Activated CD8-positive, alpha-beta memory T cell treated with anti-CD3 and anti-CD28 coated beads for 48 hours (primary cell): Measurements from ENCODE around the gene CAMKMT.

Experiments used
- DNase-seq, 3 experiments: peaks; one replicate each; pipeline ENCODE4 v3.0.0-alpha.2; 2020; ENCODE audit warnings: low read depth in 2 of 3, low spot score in 2 of 3

The CAMKMT gene

DNA sequence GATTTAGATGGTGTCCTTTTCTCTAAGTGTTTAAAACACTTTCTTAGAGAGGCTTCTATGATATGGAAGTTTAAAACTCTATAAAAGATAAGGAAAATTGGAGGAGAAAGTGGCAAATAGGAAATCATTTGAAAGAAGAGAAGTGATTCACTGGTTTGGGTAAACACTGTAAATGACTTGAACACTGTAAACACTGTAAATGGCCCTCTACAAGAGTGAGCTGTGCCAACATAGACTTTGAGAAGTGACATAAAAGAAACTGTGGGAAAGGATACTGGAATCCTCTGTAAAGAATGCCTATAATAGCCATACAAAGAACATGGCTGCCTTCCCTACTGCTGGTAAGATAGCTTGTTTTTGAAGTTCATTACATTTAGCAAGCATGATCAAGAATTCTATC, 368.8 kb downstream of the CAMKMT start:
- DNase-seq = no peak

DNA sequence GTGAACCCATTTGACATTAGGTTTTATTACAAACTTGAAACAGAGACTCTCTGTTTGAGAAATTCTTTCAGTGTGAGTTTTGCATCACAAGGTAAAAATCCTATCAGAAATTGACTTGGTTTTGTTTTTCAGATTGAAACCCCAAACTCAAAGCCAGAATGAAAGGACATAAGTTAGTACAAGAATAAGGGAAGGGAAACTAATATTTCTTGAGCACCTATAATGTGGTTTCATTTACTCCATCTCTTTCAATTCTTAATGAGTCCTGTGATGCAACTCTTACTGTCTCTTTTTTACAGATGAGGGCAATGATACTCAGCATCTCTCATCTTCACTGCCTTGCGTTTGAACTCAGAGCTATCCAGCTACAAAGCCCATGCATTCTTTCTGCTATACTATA, 369.8 kb downstream of the CAMKMT start:
- DNase-seq = no peak

DNA sequence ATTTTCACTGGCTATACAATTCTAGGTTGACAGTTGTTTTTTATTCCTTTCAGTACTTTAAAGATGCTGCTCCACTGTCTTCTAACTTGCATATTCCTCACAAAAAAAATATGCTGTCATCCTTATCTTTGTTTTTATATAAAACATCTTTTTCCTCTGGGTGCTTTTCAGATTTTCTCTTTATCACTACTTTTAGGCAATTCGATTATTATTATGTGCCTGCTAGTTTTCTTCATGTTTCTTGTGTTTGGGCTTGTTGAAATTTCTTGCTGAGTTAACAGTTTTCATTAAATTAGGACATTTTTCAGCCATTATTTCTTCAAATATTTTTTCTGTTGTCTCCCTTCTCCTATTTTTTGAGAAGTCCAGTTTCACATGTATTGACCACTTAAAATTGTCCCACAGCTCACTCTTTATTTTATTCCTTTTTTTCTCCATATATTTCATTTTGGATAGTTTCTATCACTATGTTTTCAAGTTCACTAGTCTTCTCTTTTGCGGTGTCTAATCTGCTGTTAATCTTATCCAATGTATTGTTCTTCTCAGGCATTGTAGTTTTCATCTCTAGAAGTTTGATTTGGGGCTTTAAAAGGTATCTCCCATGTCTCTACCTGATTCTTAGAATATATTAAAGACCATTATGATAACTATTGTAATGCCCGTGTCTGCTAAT, 374.7 kb downstream of the CAMKMT start:
- DNase-seq = no peak

DNA sequence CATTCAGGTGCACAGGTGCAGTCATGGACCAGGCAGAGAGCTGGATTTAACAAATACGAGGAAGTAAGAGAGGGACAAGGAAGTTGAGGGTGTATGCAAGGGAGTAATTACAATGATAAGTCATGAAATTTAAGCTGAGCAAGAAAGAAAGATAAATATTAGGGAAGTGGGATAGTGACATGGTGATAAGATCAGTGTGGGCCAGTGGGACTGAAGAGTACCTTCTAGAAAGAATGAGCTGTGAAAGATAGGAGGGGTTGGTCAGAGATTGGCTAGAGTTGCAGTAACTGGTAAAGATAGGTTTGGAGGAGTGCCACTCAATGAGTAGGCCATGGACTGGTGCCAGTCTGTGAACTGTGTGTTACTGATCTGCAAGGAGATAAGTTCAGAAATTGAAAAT, 378.9 kb downstream of the CAMKMT start:
- DNase-seq = no peak

DNA sequence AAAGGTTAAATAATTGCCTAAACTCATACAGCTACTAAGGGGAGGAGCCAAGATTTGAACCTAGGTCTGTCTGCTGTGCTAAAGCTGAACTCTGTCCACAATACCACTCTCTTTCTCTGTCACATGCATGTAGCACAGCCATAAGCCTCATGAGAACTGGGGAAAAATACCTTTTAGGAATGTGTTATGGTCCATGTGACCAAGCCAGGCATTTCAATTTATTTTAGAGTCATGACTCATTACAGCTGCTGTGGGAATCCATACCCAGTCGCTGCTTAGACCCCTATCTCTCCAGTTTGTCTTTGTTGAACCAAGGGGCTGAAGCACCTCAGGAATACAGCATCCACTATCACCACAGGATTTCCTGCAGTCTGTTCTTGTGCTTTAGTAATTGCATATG, 379.8 kb downstream of the CAMKMT start:
- no peak for DNase-seq

DNA sequence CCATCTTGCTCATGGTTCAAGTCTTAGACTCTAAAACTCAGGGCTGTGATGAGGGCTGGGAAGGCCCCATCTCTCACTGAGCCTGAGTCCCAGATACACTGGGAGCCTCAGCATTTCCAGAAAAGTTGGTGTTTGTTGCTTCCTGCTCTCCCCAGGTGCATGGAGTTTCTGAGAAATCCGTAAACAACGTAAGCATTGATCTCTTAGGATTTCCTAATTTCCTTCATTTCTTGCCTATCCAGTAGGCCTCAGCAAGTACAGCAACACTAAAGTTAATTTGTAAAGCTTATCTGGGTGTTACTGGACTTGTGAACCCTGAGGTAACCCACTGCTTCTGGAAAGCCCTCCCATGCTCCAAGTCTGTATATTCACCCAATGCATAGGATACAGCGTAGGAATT, 380.3 kb downstream of the CAMKMT start:
- no peak for DNase-seq

DNA sequence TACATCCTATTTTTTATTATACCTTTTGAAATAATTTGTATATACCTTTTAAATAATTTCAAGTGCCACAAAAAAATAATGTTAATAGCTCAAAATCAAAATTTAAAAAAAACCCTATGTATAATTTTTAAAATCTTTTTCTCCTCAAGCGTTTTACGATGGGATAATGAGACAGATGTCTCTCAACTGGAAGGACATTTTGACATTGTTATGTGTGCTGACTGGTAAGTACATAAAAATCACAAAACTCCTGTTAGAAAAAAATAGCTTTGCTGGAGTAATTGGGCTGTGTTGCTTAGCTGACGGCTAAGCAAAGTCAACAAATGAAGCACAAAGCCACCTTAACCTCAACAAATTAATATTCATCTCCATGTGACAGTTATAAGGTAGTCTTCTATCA, 381.7 kb downstream of the CAMKMT start:
- no peak for DNase-seq

DNA sequence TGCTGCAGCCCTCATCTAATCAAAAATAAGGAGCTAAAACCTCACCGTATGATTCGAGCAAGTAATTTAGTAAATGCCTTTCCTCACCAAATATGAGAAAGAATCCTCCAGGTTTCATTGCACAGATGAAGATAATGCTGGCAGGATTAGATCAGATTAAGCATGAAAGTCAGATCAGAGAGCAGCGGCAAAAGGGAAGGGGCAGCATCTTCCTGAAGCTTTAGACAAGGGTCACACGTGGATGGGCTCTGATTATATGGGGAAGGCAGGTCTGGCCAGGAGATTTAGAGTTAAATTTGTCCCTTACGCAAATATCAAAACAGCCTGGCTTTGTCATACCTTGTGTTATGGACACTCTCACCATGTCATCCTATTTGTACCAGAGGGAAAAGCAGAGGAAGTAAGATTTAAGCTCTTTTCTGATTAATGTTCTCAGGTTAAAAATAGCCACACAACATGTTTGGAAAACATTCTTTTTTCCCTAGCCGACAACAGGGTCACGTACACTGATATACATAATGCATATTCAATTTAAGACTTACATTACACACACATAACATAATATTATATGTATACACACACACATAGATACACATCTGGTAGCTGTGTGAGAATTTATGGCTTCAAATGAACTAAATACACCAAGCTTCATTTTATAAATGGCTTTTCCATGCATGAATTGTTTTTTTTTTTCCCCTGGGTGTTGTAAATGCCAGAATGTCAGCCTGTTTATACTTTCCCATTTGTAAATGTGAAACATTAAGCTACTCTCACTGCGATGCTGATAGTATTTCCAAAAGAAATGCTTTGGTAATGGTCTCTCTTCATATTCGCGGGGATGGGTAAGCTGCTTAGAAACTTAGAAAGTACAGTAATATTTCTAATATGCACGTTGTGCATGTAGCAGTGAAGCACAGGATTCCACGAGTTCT, 383.5 kb downstream of the CAMKMT start:
- no peak for DNase-seq

DNA sequence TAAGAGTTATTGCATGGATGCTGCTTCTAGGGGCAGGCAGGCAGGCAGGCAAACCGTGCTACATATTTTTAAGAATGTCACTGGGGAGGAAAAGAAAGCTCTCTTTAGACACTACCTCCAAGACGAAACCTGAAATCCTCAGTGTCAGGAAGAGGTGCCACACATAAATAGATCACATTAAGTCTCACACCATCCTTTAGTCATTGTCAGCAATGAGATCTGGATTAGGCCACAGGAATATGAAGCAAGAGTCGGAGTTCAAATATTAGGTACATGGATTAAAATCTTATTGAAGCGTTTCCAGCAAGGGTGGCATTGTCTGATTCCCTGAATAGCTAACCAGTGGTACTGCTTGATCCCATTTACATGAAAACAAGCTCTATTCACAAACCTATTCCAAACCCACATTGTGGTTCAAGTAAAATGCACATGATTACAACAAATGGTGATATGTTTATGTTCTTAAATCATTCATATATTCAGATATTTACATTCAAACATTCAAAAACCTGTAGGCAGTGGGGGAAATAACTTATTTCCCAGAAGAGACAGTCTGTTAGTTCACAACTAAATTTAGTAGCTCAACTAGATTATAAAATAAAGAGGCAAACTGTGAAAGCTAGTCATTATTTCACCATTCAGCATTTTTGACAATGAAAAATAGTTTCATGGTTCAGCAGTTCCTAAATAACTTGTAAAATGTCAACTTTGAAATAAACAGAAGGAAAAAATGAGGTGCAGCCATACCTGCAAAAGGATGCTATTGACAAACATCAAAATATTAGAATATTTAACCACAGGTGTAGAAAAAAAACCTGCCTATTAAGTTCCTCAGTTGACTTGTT, 384.4 kb downstream of the CAMKMT start:
- DNase-seq = no peak

DNA sequence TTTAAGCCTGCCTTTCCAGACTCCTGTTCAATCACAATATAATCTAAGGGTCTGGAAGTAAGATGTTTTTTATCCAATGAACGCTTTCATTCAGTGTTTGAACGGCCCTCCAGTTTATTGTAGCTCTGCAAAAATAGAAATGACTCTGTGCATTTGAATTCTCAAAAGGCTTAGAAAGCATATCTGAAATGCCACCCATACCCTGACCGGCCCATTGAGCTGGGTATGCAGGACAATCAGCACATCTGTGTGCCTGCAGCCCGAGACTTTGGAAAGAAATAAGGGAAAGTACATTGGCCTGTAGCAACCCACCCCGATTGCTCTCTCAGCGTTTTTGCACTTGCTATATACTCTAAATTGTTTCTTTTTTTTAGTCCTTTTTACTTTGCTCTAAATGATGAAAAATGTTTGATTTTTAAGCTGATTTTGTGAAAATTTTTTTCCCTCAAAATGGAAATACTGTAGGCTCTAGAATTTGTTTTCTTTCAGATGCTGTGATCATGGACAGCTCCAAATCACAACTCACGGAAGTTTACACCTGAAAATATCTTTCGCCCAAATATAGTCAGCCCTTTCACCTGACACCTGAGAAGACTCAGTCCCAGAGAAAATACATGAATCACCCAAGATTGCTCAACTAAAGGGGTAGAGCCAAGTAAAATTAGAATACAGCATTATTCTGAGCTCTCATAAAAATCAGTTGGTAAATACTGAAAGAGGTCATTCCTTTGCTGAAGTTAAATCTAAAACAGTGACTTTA, 385.3 kb downstream of the CAMKMT start:
- DNase-seq = no peak

DNA sequence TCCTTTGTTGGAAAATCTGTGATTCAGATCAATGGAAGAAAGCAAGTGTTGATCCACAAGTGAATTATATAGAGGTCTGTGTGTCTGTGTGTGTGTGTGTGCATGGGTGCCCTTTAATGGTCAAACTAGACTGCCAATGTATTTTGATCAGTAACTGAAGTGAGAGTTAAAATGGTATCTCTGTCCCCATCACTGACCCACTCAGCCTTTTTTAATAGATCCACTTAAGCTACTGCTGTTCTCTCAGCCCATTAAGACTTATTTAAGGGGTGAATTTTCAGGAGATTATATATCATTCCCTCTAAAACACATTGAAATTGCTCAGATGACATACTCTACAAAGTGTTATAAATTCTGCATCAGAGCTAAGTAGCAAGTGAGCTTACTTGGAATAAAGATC, 386.0 kb downstream of the CAMKMT start:
- DNase-seq = no peak

DNA sequence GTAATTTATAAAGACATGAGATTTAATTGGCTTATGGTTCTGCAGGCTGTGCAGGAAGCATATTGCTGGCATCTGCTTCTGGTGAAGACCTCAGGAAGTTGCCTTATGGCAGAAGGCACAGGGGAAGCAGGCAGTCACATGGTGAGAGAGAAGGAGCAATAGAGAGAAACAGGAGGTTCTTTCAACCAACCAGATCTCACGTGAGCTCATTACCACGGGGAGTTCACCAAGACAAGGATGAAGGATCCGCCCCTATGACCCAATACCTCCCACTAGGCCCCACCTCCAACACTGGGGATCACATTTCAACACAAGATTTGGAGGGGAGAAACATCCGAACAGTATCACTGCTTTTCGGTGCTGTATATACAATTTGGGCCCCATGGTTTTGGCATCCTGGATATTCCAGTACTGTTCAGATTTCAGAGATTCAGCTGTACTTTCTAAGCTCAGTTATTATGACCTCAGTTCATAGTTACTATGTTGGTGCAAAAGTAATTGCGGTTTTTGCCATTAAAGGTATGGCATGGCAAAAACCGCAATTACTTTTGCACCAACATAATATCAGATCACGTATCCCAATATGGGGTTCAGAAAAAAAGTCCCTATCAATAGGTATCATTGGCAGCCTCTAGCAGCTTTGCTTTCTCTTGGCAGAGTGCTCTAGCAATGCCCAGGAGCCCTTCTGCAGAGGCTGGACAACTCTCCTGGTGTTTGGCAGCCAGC, 390.2 kb downstream of the CAMKMT start:
- no peak for DNase-seq

DNA sequence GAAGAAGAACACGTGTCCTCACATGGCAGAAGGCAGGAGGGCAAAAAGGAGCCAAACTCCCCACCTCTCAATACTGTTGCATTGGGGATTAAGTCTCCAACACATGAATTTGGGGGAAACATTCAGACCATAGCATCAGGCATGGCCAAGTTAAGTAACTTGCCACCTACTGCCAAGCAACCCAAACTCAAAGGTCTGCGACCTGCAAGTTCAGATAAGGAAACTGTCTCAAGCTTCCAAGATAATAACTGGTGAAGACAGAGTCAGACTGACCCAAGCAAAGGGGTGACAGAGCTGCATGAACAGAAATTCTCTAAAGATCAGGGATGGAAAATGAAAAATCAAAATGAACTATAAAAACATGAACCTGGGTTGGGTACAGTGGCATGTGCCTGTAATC, 391.0 kb downstream of the CAMKMT start:
- no peak for DNase-seq

DNA sequence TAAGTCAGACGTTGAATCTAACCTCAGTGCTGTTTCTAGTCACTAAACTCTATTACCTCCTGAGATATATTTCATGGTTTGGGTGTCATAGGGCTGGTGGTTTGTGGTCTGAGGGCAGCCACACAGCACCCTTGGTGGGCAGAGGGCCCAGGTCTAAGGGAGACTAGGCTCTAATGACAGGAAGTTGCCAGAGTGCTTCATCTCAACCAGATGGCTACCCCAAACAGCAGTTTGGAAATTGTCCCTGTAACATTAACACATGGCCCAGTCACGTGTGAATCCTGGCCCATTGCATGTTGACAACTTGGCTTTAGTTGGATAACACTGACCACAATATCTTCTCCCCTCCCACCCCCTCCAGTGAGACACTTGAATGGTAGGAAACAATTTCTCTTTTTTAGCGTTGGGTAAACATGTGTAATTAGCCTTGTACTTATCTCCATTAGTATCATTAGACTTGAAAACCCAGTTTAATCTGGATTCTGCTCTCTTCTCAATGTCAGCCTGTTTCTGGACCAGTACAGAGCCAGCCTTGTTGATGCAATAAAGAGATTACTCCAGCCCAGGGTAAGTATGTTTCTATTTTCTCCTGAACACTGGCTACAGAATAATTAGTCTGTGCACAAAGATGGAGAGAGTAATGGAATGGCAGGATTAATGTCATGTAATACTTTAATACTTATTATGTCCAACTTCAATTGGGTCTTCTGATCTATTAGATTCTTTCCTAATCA, 392.0 kb downstream of the CAMKMT start:
- no peak for DNase-seq

DNA sequence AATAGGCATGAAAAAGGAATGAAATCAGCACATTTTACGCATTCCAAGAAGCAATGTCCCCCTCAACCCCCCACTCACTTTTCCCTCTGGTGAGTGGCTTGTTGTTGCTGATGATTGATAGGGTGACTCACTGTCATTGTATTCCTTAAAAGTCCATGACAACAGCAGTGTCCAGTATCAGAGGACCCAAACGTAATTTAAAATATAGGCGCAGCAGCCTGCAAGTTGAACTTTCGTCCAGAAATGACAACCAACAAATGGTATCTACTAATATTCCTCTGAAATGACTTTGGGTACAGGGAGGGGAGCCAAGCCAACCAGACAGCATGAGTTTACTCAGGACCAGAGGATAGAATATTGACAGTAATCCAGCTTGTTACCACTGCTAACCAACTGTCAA, 396.8 kb downstream of the CAMKMT start:
- DNase-seq = no peak

DNA sequence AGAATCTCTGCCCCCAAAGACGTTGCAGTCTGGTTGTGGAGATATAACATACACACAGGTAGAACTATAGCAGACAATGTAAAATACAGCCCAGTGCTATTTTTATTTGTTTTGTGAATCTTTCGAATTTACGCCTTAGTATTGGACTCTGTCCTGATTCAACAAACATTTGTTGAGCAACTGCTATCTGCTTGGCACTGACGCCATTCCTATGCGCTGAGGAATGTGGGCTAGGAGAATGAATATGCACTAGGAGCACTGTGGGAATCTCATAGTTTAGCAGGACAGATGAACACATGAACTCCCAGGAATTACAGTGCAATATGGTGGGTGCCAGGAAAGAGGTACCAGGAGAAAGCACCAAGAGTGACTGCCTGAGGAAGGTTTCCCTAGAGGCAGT, 398.1 kb downstream of the CAMKMT start:
- no peak for DNase-seq

DNA sequence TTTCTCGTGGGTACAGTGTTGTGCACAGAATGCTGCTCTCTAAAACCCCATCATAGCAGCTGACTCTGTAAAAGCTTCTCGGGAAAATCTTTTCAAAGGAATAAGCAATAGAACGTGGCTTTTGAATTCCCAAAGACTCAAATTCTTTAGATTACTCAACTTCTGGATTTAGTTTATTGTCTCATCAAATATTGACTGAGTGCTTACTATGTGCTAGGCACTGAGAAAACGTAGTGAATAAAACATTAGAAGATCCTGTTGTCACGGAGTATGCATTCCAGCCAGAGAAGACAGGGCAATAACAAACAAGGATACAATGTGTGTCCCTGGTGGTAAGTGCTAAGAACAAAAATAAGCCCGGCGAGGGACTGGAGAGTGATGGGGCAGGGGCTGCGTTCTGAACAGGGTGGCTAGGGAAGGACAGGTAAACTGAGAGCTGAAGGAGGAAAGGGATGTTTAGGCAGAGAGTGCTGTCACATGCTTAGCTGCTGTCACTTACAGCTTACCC, 401.6 kb downstream of the CAMKMT start:
- DNase-seq = no peak

DNA sequence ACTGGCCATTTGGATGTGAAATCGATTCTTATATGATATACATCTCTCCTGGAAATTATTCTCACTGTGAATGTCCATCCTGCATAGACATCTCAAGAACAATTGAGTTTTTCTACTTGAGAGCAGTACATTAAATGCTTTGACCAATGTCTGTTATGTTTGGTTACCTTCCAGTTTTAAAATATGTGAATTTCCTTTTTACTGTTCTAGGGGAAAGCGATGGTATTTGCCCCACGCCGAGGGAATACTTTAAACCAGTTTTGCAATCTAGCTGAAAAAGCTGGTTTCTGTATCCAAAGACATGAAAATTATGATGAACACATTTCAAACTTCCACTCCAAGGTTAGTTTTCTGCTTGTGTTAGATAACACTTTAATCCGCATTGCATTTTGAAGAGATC, 404.5 kb downstream of the CAMKMT start:
- DNase-seq = no peak

DNA sequence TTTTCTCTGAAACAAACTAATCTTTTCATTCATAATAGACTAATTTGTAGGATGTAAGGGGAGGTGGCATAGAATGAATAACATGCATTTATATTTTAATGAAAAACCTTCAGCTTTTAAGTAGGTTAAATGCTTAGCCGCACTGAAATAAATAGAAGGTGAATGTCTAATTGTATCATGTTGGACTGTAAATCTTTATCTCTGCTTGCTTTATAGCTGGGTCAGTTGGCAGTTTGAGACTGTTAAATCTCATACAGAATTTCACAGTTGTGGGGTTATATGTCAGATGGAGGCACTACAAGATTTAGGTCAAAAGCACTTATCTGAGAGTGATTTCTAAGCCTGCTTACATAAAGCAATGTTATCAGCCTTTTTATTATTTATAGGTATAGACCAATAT, 405.0 kb downstream of the CAMKMT start:
- DNase-seq = no peak
